HepG2 (cell line): ENCODE data around the gene SYPL1. TPM values are rescaled to one million over a fixed set of nuclear protein-coding genes. Genes with fewer than 3 reads are reported as not detected.

ENCODE experiments used
- ATAC-seq: fragments of 200-7000 bp; cut with Tn5 transposase; 3 replicates; pipeline ENCODE4 v1.9.1; 2020; ENCODE audit warnings: mild to moderate bottlenecking, moderate library complexity
- BruUV-seq: library from RNA; stranded (reverse); fragments of 400-500 nt; replicated peaks from 2 replicates; lab custom pipeline; 2021; lab: Mats Ljungman, UMichigan
- CTCF ChIA-PET: fragments of 300-600 bp; formaldehyde crosslinking; extraction: SDS; loops from one replicate; lab custom pipeline; 2021; ENCODE audit warnings: low total read pairs, inconsistent platforms, low intra/inter-chr PET ratio; lab: Yijun Ruan, JAX
- POLR2A ChIA-PET: fragments of 350-600 bp; sonication (Branson Sonifier 250); formaldehyde crosslinking; loops from one replicate; lab custom pipeline; 2020; ENCODE audit warnings: antibody characterized with exemption, inconsistent platforms; lab: Yijun Ruan, JAX
- DNase-seq: peaks from one replicate; pipeline ENCODE4 v3.0.0-alpha.2; 2015; ENCODE audit warnings: low spot score
- FAIRE-seq: peaks from 3 replicates; lab custom pipeline; 2011; peaks lifted over from hg19 to GRCh38; lab: Jason Lieb, UNC
- H2AFZ ChIP-seq: one replicate; pipeline ENCODE4 v1.6.1; 2011; ENCODE audit warnings: low read length, inconsistent platforms
- H3K27ac ChIP-seq: fragments of 300-600 bp; 3 replicates; pipeline ENCODE4 v1.8.0; 2011; ENCODE audit warnings: mixed run types, mild to moderate bottlenecking, mixed read lengths, low read length, inconsistent platforms; ENCODE audit not compliant: insufficient read depth; ENCODE audit errors: extremely low read length
- H3K27me3 ChIP-seq, 2 experiments: fragments of 200-600 bp in 1 of 2; 2 replicates in 1 of 2; 3 replicates in 1 of 2; pipeline versions ENCODE4 v1.6.0 to v1.8.0; 2011; ENCODE audit warnings: low read length in 2 of 2, mild to moderate bottlenecking in 2 of 2, moderate library complexity in 2 of 2, inconsistent platforms in 1 of 2; ENCODE audit not compliant: insufficient read depth in 2 of 2, control insufficient read depth in 1 of 2
- H3K36me3 ChIP-seq, 2 experiments: fragments of 200-600 bp in 1 of 2; replicated peaks in 1 of 2; 2 replicates in 1 of 2; 3 replicates in 1 of 2; pipeline versions ENCODE4 v1.5.1 to v1.8.0; 2011; ENCODE audit warnings: low read length in 2 of 2, inconsistent platforms in 1 of 2; ENCODE audit not compliant: insufficient read depth in 2 of 2, control insufficient read depth in 1 of 2
- H3K4me1 ChIP-seq: 2 replicates; pipeline ENCODE4 v1.5.1; 2012; ENCODE audit warnings: low read length, inconsistent platforms; ENCODE audit not compliant: insufficient read depth
- H3K4me2 ChIP-seq: 2 replicates; pipeline ENCODE4 v1.6.0; 2011; ENCODE audit warnings: low read depth, low read length, inconsistent platforms
- H3K4me3 ChIP-seq, 3 experiments: fragments of 200-600 bp in 1 of 3; sonication (generic), shearing (Covaris generic) in 1 of 3; replicated peaks in 1 of 3; 2 replicates each; pipeline ENCODE4 v1.5.1; 2011 to 2016; ENCODE audit warnings: low read length in 3 of 3, inconsistent platforms in 2 of 3, low read depth in 2 of 3, mild to moderate bottlenecking in 2 of 3, control low read depth in 1 of 3, mixed read lengths in 1 of 3; ENCODE audit not compliant: insufficient read depth in 1 of 3
- H3K79me2 ChIP-seq: one replicate; pipeline ENCODE4 v1.6.1; 2011; ENCODE audit warnings: low read length, inconsistent platforms; ENCODE audit not compliant: insufficient read depth
- H3K9ac ChIP-seq: 2 replicates; pipeline ENCODE4 v1.6.0; 2011; ENCODE audit warnings: mild to moderate bottlenecking, low read depth, low read length, inconsistent platforms; ENCODE audit not compliant: insufficient read depth
- H3K9me3 ChIP-seq: 2 replicates; pipeline ENCODE4 v1.5.1; 2012; ENCODE audit warnings: mild to moderate bottlenecking, low read length
- H4K20me1 ChIP-seq: 2 replicates; pipeline ENCODE4 v1.6.0; 2011; ENCODE audit warnings: inconsistent platforms, mild to moderate bottlenecking, low read length, moderate library complexity; ENCODE audit not compliant: insufficient read depth
- ESRRA ChIP-seq: sonication (generic); formaldehyde crosslinking; IDR thresholded peaks from 2 replicates; pipeline ENCODE4 v1.5.1; 2020; ENCODE audit warnings: mild to moderate bottlenecking, low read depth, missing genetic modification reagents
- HCFC1 ChIP-seq: fragments of 150-350 bp; IDR thresholded peaks from 2 replicates; pipeline ENCODE4 v1.6.1; 2014; ENCODE audit warnings: low read depth, low read length
- PHB2 ChIP-seq: fragments of 450-650 bp; IDR thresholded peaks from 2 replicates; pipeline ENCODE4 v1.6.1; 2018; ENCODE audit not compliant: partially characterized antibody
- REXO4 ChIP-seq: sonication (generic); formaldehyde crosslinking; IDR thresholded peaks from 2 replicates; pipeline ENCODE4 v1.8.0; 2022; ENCODE audit warnings: missing genetic modification reagents, mild to moderate bottlenecking, borderline replicate concordance
- RXRB ChIP-seq: IDR thresholded peaks from 2 replicates; pipeline ENCODE4 v1.6.1; 2016; ENCODE audit warnings: borderline replicate concordance, missing genetic modification reagents, missing compliant biosample characterization
- TCF12 ChIP-seq, 2 experiments: fragments of 450-650 bp in 1 of 2; sonication (generic) in 1 of 2; formaldehyde crosslinking in 1 of 2; IDR thresholded peaks; 2 replicates each; pipeline versions ENCODE4 v1.6.1 to v1.8.0; 2017 to 2022; ENCODE audit warnings: antibody characterized with exemption in 1 of 2, mild to moderate bottlenecking in 1 of 2, missing genetic modification reagents in 1 of 2, moderate library complexity in 1 of 2
- ZBTB25 ChIP-seq: IDR thresholded peaks from 2 replicates; pipeline ENCODE4 v1.6.1; 2018; ENCODE audit warnings: missing genetic modification reagents
- ZBTB26 ChIP-seq: IDR thresholded peaks from 2 replicates; pipeline ENCODE4 v1.6.1; 2016; ENCODE audit warnings: missing compliant biosample characterization, missing genetic modification reagents, borderline replicate concordance
- ZGPAT ChIP-seq: IDR thresholded peaks from 2 replicates; pipeline ENCODE4 v1.6.1; 2016; ENCODE audit warnings: mild to moderate bottlenecking
- ZNF282 ChIP-seq: fragments of 450-650 bp; IDR thresholded peaks from 2 replicates; pipeline ENCODE4 v1.6.1; 2018; ENCODE audit not compliant: partially characterized antibody
- ZNF446 ChIP-seq: sonication (generic); formaldehyde crosslinking; IDR thresholded peaks from 2 replicates; pipeline ENCODE4 v1.5.0; 2020; ENCODE audit warnings: mild to moderate bottlenecking, missing genetic modification reagents
- ZNF672 ChIP-seq: sonication (generic); formaldehyde crosslinking; IDR thresholded peaks from 2 replicates; pipeline ENCODE4 v1.8.1; 2022; ENCODE audit warnings: missing genetic modification reagents
- ZNF788 ChIP-seq: sonication (generic); formaldehyde crosslinking; IDR thresholded peaks from 2 replicates; pipeline ENCODE4 v1.5.0; 2020; ENCODE audit warnings: mild to moderate bottlenecking, missing genetic modification reagents, borderline replicate concordance
- ZZZ3 ChIP-seq: sonication (generic); formaldehyde crosslinking; IDR thresholded peaks from 2 replicates; pipeline ENCODE4 v1.4.0; 2020; ENCODE audit warnings: missing genetic modification reagents, mild to moderate bottlenecking, borderline replicate concordance
- WGBS: methylation state at CpG from one replicate; pipeline ENCODE4 v1.1.6; 2017; ENCODE audit warnings: low lambda C conversion rate; 5-methylcytosine and 5-hydroxymethylcytosine counted together
- in situ Hi-C: cut with HindIII; loops from 2 replicates; pipeline ENCODE4 v1.10.0; 2017; ENCODE audit warnings: low pct_unique_long_range_greater_than_20kb; ENCODE audit not compliant: extremely low pct_ligation_motif_present
- intact Hi-C: fragments of 100-400 bp; cut with micrococcal nuclease; formaldehyde crosslinking; loops from one replicate; pipeline ENCODE4 v1.10.0; 2022; ENCODE audit not compliant: unreplicated experiment
- polyA plus RNA-seq, 8 experiments: library from polyadenylated mRNA; depleted of rRNA in 3 of 8; stranded (reverse) in 7 of 8; unstranded in 1 of 8; fragments of >200 nt; fragmentation: Illumina TruSeq in 4 of 8; extraction: Trizol in 4 of 8; gene quantifications; 2 replicates each; pipeline versions ENCODE4 v1.2.1 to v1.2.3, GENCODE V29; 2011 to 2016; ENCODE audit warnings: low read depth in 4 of 8, missing spikeins in 1 of 8, mixed read lengths in 1 of 8; ENCODE audit not compliant: insufficient read depth in 1 of 8
- total RNA-seq, 5 experiments: library from RNA; depleted of rRNA; stranded (reverse); fragments of >200 nt; fragmentation: Illumina TruSeq; extraction: Trizol; gene quantifications; 2 replicates each; pipeline ENCODE4 v1.2.3, GENCODE V29; 2016; ENCODE audit warnings: low read depth in 1 of 5
- TF ChIP-seq, protein P1 (sequence below): IDR thresholded peaks from 2 replicates; pipeline ENCODE4 v1.6.1; 2018; ENCODE audit warnings: missing genetic modification reagents, mild to moderate bottlenecking, missing compliant biosample characterization

SYPL1 gene
- total and polyA plus RNA-seq, 2 of the 13 experiments (the other 11 are each of a cell fraction or from before 2014, with no cell fraction given), result 27.5 to 40.2 TPM

DNA sequence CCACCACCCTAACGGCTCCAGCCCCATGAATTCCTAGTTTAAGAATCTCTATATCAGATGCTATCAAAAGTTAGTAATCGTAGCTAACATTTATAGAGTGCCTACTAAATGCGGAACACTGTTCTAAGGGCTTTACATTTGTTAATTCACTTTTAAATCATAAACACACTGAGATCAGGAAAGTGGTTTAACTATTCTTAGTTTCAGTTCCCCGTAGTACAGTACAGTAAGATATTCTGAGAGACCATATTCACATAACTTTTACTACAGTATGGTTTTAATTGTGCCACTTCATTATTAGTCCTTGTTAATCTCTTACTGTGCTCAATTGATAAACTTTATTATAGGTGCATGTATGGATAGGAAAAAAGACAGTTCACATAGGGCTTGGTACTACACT lies 22.5 kb downstream of the SYPL1 start (continued):
- no peak for TF ChIP-seq ZBTB25
- TF ChIP-seq TCF12 (IDR thresholded peaks at IDR 0.05), result no peak
- TF ChIP-seq TCF12 (CRISPR knock-in tag; IDR thresholded peaks at IDR 0.05), result no peak
- TF ChIP-seq RXRB (CRISPR knock-in tag), result no peak
- no peak for TF ChIP-seq PHB2
- no peak for TF ChIP-seq ZBTB26
- TF ChIP-seq REXO4 (CRISPR knock-in tag), result no peak
- no peak for TF ChIP-seq ZNF282

GRCh38 chr7:106088014-106088413 lies 24.1 kb downstream of the SYPL1 start:
- no peak overlapping the region for H3K4me3 ChIP-seq
- peaks cover 2 to 18% of the 10 kb centered on the region in 2 experiments; a peak in 1 of 5 replicates for H3K36me3 ChIP-seq
- no peaks in the 10 kb centered on the region for H3K4me1 ChIP-seq
- H3K9ac ChIP-seq, result no peak overlapping the region
- H3K9me3 ChIP-seq, result no peaks in the 10 kb centered on the region
- in situ Hi-C loops (no loop called here), intact Hi-C loops (no loop called here)
- no peak overlapping the region for H2AFZ ChIP-seq
- BruUV-seq, result no TSS peak
- ChIA-PET POLR2A (no interaction called here), CTCF (no interaction called here)
- no peaks in the 10 kb centered on the region for H3K79me2 ChIP-seq
- no peaks in the 10 kb centered on the region for H4K20me1 ChIP-seq
- FAIRE-seq, result no peak
- H3K4me2 ChIP-seq, result no peak overlapping the region
- DNase-seq, result no peak
- H3K27me3 ChIP-seq, result no peaks in the 10 kb centered on the region
- H3K27ac ChIP-seq, result no peak overlapping the region
- WGBS, result 97% methylated on average over 1 of the region's 1 CpG
- no peak for ATAC-seq
- TF ChIP-seq ZNF788 (CRISPR knock-in tag) (no peak), ZZZ3 (CRISPR knock-in tag) (no peak), ZNF672 (CRISPR knock-in tag) (no peak), ZNF446 (no peak), ESRRA (no peak), ZGPAT (CRISPR knock-in tag) (no peak), HCFC1 (no peak)
- TF ChIP-seq, protein P1, sequence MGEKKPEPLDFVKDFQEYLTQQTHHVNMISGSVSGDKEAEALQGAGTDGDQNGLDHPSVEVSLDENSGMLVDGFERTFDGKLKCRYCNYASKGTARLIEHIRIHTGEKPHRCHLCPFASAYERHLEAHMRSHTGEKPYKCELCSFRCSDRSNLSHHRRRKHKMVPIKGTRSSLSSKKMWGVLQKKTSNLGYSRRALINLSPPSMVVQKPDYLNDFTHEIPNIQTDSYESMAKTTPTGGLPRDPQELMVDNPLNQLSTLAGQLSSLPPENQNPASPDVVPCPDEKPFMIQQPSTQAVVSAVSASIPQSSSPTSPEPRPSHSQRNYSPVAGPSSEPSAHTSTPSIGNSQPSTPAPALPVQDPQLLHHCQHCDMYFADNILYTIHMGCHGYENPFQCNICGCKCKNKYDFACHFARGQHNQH (CRISPR knock-in tag), result no peak
